Renal cortex interstitium (tissue), 11 donors: ENCODE results near the gene SMAD7. TPM values are rescaled to one million over a fixed set of nuclear protein-coding genes. Genes with fewer than 3 reads are reported as not detected.
A peak's percentile ranks its signal among the peaks of the same experiment; 100 is the strongest.
"Not testable (repeated sequence)": the region's sequence is repeated elsewhere in the genome, so short reads cannot be mapped to it uniquely, and the experiment has no call there.

Experiments used
- DNase-seq, 11 donors: peaks; one replicate each; pipeline ENCODE4 v3.0.0-alpha.2; 2013; ENCODE audit warnings: low read depth in 9 of 11, low spot score in 4 of 11; ENCODE audit errors: extremely low read depth in 1 of 11
- polyA plus RNA-seq, 3 donors: library from polyadenylated mRNA; unstranded; fragments of 120-200 nt; gene quantifications; one replicate each; pipeline ENCODE4 v1.2.1, GENCODE V29; 2013; ENCODE audit not compliant: insufficient read length in 3 of 3

SMAD7 gene
- polyA plus RNA-seq, 3 donors: 60.7 to 71.0 (median 64.2) TPM

DNA sequence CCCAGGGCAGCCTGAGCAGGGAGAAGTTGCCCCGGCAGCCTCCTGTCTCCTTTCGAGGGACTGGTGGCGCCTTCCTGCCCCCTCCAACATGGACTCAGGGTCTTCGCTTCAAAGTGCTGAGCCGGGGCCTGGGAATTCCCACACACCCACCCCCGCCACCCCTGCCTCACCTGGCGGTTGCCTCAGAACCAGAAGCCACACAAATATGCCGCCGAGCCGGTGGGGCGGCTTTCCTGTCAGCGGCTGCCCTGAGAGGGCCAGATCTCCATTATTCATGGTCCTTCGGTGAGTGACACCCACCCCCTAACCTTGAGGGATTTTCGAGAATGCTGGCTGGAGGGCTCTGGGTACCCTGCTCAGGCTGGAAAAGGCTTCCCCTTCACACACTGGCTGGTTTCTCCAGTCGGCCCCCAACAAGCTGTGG, 71.7 kb downstream of the SMAD7 start:
- DNase-seq: peak in 3 of 11 donors; percentile 51 to 72 (median 58)

DNA sequence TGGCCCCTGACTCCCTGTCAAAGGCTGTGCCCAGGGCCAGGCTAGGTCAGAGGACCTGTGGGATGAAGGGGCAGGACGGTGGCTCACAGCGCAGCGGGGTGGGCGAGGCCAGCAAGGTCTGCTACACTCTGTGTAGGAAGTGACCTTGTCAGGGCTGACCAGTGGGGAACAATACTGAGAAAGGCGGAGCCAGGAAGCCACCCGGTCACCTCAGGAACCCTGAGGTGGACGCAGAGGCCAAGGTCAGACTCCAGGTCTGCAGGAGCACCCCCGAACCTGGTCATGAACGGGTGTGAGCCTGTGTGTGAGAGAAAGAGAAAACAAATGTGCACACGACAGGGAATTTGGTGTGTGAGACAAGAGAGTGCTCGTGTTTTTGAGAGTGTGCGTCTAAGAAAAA, 72.3 kb downstream of the SMAD7 start:
- no peak for DNase-seq

DNA sequence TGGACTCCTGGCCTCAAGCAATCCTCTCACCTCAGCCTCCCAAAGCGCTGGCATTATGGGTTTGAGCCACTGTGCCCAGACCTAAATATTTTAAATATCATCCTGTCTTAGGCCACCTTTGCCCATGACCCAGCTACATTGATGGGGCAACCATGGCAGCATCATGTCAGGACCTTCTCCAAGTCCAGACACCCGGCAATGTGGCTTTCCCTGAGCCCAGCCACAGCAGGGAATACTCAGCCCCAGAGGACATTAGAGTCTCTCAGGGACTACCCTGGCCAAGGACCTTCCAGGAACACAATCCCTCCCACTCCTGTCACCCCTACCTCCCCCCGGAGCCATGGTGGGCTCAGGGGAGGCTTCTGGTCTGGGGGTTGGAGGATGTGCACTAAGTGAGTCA, 72.8 kb downstream of the SMAD7 start:
- DNase-seq: no peak

DNA sequence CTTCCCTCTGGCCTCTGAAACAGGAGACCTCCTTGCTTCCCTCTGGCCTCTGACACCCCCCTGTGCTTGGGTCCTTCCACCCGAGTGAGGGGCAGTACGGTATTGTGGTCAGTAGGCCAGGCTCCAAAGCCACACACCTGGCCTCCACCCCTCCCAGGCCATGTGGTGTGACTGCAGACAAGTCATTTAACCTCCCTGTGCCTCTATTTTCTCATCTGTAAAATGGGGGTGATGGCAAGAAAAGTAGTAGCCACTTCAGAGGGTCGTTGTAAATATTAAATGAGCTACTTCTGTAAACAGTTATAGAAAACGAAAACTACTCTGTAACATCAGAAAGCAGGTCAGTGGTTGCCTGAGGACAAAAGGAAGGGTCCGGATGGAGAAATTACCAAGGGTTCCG, 74.2 kb downstream of the SMAD7 start:
- no peak for DNase-seq

DNA sequence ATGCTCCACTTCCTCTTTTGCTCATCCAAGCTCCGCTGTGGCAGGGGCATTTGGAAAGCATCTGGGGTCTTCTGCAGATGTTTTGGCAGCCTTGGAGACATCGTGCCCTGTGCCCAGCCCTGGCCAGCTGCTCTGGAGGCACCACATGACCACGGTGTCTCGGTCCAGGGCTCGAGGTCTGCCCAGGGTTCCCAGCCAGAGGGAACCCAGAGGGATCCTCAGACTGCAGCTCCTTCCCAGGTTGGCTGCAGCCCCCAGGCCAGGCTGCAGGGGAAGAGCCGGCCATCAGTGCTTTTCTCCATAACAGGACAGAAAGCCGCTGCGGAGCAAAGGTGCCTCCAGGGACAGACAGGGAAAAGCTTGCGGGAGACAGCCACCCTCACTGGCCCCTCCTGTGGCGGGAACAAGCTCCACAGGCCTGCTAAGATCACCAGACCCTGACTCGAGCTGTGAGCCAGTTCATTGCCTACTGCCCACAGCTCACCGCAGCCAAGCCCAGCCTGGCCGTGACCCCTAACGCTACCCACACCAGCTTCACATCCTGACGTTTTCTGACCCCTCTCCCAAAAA, 74.7 kb downstream of the SMAD7 start:
- DNase-seq: no peak

DNA sequence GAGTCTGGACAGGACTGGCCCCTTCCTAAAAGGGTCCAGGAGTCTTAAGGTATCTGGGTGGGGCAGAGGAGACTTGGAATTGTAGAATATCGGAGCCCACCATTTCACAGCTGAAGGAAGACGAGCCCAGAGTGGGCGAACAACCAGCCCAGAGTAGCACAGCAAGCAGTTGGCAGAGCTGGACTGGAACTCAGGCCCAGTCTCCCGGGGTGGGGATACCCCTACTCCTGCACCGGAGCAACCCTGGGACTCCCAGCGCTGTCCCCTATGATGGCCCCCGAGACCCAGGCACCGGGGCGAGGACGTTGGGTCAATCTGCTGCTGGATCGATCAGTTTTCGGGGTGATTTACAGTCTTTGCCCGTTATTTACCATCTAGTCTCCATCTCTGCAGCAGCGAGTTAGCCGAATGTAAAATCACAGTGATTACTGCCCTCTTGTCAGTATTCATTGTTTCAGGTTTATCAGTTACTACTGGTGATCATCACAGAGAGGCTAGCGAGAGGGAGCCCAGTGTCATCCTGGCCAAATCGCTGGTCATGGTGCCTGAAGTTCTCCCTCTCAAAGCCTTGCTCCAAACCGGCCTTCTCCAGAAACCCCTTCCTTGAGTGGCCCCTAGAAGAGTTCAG, 75.3 kb downstream of the SMAD7 start:
- no peak for DNase-seq

DNA sequence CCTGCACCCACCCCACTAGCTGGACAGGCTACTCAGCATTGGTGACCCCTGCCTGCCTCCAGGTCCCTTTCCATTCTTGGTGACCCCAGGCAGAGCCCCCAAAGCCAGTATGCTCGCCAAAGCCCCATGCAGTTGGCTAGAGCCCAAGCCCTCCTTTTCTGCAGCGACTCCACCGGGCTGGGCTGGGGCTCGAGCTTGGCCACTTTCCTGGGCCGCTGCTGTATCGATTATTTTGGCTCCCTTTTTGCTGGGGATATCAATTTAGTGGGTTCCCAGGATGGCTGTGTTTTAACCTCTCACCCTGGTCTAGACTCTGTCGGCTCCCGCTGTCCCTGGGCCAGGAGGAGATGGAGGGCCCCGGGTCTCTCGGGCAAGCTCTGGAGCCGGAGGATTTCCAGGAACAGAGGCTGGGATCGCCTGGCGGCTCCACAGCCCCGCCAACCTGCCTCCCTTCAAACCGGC, 76.0 kb downstream of the SMAD7 start:
- DNase-seq: no peak

DNA sequence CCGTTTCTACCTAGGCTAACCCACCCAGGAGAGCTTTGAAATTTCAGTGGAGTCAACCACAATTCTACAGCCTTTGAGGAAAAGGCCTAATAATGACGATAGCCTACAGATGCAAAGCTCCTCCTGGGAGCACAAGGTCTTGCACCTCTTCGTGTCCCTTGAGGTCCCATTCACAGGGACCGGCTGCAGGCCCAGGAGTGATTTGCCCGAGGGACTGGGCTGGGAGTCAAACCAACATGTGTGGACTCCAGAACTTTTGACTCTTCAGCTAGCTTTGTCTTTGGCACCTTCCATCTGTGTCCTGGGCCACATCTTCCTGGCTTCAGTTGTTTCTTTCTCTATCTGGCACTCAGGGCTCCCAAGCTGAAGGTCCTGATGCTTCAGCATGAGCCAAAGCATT, 76.5 kb downstream of the SMAD7 start:
- no peak for DNase-seq

DNA sequence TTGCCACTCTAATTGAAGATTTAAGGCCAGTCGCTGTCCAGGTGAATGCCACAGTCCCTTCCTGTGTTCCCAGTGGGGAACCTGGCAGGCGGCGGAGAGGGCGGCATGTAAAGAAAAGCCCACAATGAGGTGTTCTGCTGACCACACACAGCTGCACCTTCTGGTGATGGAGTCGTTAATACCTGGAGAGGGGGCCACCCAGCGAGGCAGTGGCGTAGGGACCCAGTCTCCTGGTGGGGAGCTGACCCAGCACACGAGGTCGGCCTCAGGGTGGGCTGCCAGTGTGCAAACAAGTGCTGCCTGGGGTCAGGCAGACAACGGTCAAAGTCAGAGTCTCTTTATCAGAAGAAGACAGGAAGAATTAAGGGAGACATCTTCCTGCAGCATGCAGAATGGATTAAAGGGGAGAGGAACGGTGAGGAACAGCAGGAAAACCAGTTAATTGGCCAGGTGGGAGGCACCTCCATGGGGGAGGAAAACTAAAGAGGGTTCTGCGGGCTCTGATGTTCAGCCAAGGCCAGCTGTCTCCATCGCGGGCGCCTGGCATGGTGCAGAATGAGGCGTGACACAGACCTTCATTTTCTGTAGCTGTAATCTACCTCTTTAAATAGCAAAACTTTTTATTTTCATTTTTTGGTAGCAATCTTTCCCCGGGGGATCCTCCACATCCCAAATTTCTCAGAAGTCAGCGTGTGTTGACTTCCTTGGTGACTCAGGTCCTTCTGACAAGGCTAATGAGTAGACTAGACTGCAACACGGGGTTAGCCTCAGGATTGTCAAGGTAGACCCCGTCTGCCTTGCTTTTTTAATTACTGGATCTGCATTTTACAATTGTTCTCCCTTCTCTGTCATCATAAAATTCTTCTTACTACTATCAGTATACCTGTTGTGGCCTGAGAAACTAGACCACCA, 78.3 kb downstream of the SMAD7 start:
- DNase-seq: no peak

DNA sequence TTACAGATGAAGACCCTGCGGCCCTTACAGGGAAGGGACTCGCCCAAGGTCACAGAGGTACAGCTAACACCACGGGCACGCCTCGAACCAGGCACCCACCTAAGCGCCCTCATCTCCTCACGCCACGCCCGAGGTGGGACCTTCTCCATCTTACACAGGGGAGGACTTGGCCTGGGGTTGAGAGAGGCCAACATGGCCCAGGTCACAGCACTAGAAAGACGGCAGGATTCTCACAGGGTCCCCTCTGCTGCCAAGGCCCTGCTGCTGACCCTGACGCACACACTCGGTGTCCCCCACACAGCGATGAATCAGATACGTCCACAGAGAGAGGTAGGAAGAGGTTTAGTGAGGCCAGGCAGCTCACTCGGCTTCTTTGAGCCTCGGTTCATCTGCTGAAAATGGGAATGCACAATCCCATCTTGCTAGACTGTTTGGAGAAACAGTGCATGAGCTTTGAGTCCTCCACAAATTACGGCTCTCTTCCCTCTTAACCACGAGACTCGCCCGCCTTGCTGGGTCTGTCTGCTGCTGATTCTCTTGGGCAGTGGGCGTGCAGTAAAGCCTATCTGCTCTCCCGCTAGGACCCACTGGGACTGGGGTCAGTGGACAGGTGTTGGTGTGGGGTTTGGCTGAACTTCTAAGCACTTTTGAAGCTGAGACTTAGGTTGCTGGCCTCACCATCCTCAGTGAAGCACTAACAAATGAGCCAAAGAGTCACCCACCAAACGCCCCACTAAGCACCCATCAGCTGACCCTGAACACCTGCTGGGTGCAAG, 79.2 kb downstream of the SMAD7 start:
- no peak for DNase-seq

DNA sequence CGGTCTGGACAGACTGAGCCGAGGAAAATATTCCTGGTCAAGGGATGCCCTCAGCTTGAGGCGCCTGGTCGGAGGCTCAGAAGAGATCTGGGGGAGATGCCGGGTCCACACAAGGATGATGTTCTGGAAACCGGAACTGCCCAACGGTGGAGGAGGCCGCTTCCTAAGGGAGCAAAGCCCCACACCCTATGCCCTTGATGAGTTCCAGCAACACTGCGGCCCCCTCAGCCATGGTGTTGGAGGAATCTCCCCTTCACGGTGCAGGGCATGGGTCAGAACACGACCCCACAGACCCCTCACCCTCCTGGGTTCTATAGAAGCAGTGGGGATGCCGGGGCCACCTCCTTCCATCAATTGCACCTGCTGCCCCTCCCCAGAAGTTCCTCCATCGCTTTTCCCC, 79.8 kb downstream of the SMAD7 start:
- not testable (repeated sequence) for DNase-seq
